NB4 (cell line): Measurements from ENCODE around the gene DBNL.

Experiments used
- DNase-seq: peaks from one replicate; pipeline ENCODE4 v3.0.0; 2010; ENCODE audit warnings: low read depth
- H3K4me3 ChIP-seq: one replicate; pipeline ENCODE4 v1.5.1; 2011; ENCODE audit warnings: mild to moderate bottlenecking, low read depth, low read length, moderate library complexity
- MYC ChIP-seq: IDR thresholded peaks from 2 replicates; pipeline ENCODE4 v1.6.1; 2011; ENCODE audit warnings: low read depth, low read length
- POLR2A ChIP-seq: IDR thresholded peaks from 2 replicates; pipeline ENCODE4 v1.6.1; 2011; ENCODE audit warnings: mild to moderate bottlenecking; ENCODE audit not compliant: insufficient read length; ENCODE audit errors: extremely low read depth
- TF ChIP-seq, protein P1 (sequence below): IDR thresholded peaks from 2 replicates; pipeline ENCODE4 v1.6.1; 2011; ENCODE audit warnings: low read depth, low read length
- TF ChIP-seq, protein P2 (sequence below): IDR thresholded peaks from one replicate; pipeline ENCODE4 v1.5.1; 2012; ENCODE audit warnings: low read depth, low read length

Gene DBNL

DNA sequence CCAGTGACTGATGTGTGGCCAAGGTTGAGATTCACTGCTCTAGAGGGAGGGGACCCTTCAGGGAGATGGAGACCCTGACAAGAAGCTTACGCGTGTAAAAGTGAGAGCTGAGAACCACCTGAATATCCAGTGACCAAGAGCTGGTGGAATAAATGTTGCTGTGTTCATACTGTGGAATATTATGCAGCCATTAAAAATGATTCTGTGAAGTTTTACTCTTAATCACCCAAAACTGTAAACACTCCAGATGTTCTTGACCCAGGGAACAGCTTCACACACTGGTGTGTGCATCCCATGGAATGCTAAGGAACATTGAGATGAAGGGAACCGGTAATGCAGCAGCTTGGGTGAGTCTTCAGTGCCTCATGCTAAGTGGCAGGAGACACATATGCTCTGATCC is 42.1 kb downstream of the DBNL start:
- DNase-seq = no peak
- TF ChIP-seq MYC (no peak), POLR2A (no peak)
- TF ChIP-seq, protein P1, sequence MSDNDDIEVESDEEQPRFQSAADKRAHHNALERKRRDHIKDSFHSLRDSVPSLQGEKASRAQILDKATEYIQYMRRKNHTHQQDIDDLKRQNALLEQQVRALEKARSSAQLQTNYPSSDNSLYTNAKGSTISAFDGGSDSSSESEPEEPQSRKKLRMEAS = no peak
- TF ChIP-seq, protein P2, sequence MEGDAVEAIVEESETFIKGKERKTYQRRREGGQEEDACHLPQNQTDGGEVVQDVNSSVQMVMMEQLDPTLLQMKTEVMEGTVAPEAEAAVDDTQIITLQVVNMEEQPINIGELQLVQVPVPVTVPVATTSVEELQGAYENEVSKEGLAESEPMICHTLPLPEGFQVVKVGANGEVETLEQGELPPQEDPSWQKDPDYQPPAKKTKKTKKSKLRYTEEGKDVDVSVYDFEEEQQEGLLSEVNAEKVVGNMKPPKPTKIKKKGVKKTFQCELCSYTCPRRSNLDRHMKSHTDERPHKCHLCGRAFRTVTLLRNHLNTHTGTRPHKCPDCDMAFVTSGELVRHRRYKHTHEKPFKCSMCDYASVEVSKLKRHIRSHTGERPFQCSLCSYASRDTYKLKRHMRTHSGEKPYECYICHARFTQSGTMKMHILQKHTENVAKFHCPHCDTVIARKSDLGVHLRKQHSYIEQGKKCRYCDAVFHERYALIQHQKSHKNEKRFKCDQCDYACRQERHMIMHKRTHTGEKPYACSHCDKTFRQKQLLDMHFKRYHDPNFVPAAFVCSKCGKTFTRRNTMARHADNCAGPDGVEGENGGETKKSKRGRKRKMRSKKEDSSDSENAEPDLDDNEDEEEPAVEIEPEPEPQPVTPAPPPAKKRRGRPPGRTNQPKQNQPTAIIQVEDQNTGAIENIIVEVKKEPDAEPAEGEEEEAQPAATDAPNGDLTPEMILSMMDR = no peak
- no peak overlapping the region for H3K4me3 ChIP-seq

DNA sequence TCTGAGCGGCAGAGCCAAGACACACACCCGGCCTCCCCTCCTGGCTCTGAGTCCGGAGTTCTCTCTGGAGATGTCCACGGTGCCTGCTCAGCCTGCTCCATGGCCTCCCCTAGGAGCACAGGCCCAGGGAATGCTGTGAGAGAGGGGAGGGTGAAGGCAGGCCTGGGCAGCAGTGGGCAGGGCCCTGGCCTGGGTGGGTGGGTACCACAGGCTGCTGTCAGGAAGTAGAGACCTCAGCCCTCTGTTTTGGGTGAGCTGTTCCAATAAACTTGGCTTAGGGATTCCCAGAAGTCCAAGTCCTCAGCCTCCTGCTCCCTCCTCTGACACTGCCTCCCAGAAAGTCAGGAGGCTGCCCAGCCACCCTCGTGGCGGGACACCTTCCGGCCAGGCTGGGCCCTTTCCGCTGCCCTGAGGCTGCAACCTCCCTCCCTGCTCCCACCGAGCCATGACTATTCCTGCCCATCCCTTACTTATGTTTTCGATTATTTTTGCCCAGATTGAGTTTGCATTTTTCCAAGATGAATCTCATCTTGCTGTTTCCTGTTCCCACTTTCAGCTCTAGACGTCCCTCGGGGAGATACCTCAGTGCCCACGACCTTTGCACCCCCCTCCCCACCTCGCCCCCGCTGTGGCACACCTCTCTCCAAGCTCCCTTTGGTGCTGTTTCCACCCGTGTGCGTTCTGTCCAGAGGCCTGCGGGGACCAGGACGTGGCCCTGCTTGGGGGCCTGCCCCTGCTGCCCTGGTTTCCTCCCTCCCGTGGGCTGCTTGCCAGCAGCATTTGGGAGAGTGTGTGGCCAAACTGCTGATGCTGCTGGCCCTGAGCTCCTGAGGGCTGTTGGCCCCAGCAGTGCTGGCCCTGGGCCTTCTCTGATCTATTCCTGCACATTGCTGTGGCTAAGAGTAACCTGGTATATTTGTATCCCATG is 43.7 kb downstream of the DBNL start:
- no peak for DNase-seq
- TF ChIP-seq, protein P1 = no peak
- TF ChIP-seq POLR2A (no peak), MYC (no peak)
- TF ChIP-seq, protein P2 = no peak
- H3K4me3 ChIP-seq = no peak overlapping the region

DNA sequence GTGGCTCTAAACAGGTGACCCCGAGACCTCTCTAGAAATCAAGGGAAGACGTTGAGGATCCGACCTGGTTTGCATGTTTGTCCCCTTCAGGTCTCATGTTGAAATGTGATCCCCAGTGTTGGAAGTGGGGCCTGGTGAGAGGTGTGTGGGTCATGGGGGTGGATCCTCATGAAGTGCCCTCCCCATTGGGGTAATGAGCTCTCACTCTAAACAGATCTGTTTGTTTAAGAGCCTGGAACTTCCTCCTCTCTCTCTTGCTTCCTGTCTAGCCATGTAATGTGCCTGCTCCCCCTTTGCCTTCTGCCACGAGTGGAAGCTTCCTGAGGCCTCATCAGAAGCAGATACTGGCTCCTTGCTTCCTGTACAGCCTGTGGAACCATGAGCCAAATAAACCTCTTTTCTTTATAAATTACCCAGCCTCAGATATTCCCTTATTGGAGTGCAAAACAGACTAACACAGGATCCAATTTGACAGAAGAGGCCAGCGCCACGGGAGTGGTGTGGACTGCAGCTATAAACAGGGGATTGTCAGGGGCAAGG is 48.7 kb downstream of the DBNL start:
- no peak overlapping the region for H3K4me3 ChIP-seq
- TF ChIP-seq, protein P2 = no peak
- no peak for DNase-seq

DNA sequence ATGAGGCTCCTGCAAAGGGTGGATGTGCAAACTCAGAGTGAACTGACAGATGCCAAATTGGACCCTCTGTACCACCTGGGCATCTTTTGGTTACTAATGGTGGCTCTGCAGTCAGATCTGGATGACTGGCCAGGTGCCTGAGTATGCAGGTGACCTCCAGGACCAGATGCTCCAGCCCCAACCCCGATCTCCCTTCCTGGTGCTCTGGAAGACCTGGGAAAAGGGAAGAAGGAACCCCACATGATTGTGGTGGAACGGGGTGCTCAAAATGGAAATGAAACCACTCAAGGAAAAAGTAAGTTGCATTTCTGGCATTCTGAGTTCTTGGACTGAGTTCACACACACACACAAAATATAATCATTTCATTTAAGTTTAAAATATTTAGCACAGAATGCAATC is 49.9 kb downstream of the DBNL start:
- no peak overlapping the region for H3K4me3 ChIP-seq
- TF ChIP-seq, protein P2 = no peak
- TF ChIP-seq POLR2A (no peak), MYC (no peak)
- TF ChIP-seq, protein P1 = no peak
- no peak for DNase-seq

DNA sequence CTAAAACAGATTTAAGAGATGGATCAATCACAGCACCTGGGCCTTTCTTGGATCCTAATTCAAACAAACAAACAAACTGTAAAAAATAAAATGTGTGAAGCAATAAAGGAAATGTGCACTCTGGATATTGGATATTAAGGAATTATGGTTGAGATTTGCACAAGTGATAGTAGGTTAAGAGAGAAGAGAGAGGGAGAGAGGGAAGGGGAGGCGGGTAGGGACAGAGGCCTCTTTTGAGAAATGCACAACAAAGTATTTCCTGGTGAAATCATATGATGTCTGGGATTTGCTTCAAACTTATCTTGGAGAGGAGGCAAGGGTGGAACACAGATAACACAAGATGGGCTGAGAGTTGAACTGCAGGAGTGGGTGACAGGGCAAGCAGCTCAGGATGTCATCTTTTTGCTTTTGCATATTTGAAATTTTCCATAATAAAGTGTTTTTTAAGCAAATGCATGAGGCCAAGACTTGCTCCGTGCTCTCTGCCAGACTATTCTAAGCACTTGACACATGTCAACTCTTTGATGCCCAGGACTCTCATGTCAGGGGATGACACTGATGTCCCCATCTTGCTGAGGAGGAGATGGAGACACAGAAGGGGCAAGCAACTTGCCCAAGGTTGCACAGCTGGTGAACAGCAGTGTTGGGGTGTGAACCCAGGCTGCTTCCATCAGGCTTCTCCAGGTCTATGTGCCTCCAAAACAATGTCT is 50.5 kb downstream of the DBNL start:
- TF ChIP-seq, protein P1 = no peak
- TF ChIP-seq MYC (no peak), POLR2A (no peak)
- TF ChIP-seq, protein P2 = no peak
- DNase-seq = no peak
- H3K4me3 ChIP-seq = no peak overlapping the region
